KG1 (cell line): ENCODE data around the gene TIRAP.
A peak's percentile ranks its signal among the peaks of the same experiment; 100 is the strongest.
"Not testable (repeated sequence)": the region's sequence is repeated elsewhere in the genome, so short reads cannot be mapped to it uniquely, and the experiment has no call there.

Experiments used
- DNase-seq: peaks from one replicate; lab custom pipeline; 2025; lab: John Stamatoyannopoulos, UW

The TIRAP gene

DNA sequence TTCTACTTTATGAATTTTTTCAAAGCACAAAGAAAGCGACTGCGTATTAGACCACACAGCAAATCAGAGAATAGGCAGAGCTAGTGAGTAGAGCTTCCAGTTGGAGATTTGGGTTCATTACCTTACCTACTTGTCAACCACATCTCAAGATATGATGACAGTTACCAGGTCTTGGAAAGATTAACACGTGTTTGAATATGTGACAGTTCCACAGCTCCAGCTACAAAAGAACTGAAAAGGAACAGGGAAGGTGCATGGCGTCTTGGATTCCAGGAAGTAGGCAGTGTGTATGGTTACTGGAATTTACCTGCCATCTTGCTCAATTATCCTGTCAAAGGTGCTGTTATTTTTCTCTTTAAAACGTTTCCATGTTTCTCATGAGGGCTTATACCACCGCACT is 5.3 kb downstream of the TIRAP start:
- DNase-seq = no peak

GRCh38 chr11:126290887-126291286 is 8.0 kb downstream of the TIRAP start:
- no peak for DNase-seq

DNA sequence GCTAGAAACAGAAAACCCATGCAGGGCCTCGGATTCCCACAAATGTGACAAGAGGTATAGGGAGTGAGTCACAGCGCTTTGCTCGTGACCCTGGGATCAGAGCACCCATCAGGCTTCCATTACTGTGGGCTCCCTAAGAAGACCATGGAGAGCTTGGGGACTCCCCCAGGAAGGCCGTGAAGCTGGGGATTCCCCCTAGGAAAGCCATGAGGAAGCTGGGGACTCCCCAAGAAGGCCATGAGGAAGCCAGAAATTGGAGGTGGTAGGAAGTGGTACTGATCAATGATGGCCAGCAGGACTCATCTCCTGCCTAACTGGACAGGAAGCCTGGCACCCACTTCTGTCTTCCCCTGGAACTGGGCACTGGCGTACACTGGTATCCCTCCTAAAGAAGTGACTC is 10.8 kb downstream of the TIRAP start:
- DNase-seq = no peak

GRCh38 chr11:126297004-126297403 is 14.1 kb downstream of the TIRAP start:
- DNase-seq = no peak

GRCh38 chr11:126303623-126304456 is 20.9 kb downstream of the TIRAP start, which contains the start of gene DCPS:
TSS of gene DCPS (plus strand) at chr11:126304060. CDS start at chr11:126304081, 21 bp downstream.
- peak; percentile 94 for DNase-seq

DNA sequence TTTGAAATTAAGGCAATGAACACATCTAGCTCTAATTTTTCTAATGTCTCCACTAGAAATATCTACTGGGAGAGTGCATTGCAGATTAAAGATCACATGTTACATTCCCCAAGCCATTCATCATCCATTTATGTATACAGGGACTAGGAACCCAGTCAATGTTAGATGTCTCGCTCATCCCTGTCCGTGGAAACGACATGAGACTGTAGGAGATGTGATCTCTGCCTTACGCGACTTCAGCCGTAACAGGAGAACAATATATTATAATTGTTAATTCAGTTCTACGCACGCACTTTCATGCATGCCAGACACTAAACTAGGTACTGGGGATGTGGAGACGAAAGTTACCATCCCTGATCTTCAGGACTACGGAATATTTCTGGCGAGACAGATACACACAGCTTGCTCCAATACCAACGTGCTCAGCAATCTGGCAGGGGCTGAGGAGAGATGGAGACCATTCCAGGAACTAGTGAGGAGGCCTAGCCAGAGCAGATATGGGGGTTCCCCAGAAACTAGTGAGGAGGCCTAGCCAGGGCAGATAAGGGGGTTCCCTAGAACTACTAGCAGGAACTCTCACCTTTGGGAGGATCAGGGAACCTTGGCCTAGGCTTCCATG is 21.7 kb downstream of the TIRAP start:
- no peak for DNase-seq

- no peak for DNase-seq
Measured at GRCh38 chr11:126305699-126306098, 22.8 kb downstream of the TIRAP start.

DNA sequence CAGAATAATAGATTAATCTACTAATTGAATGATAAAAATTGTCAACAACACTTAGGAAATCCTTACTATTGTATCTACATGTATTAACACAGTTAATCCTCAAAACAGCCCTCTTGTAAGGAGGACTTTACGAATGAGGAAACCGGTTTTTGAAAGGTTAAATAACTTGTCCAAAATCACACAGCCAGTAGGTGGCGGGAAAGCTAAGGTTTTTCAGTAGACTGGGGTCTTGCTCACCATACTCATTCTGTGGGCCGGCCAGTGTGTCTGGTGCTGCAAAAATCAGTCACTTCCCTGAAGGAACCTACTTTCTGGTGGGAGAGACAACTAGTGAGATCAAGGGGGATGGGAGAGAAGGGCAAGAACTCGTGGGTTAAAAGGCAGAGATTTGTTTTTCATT is 24.8 kb downstream of the TIRAP start:
- DNase-seq = peak; percentile 48

DNA sequence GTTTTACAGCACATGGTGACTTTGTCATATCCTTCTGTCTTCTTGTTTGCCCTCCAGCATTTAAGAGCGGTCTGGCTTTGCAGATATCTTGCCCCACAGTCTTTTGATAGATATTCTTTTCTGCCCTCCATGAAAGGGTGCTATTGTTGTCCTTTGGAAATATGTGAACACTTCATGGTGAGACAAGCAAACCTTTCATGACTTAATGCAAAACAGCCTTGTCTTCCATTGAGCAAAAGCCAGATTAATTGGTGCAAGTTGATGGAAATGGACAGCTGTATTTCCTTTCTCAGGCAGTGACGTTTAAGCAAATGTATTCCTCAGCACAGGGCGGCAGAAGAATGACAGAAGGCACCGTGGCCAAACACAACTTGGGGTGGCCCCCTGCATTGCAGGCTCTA is 25.4 kb downstream of the TIRAP start:
- no peak for DNase-seq

DNA sequence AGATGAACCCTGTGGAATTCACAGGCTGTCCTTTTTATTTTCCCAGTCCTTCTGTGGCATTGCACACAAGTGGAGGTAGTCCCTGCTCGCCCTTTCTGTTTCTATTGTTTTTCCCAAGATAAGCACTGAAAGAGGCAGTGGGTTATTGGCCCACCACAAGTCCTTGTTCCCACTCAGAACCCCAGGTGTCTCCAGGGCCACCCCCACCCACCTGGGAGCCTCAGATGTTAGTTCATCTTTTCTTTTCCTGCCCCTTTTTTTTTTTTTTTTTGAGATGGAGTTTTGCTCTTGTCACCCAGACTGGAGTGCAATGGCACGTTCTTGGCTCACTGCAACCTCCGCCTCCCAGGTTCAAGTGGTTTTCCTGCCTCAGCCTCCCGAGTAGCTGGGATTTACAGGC is 25.9 kb downstream of the TIRAP start:
- not testable (repeated sequence) for DNase-seq

- DNase-seq = peak; percentile 75
Measured at GRCh38 chr11:126310200-126310991, 27.5 kb downstream of the TIRAP start.

DNA sequence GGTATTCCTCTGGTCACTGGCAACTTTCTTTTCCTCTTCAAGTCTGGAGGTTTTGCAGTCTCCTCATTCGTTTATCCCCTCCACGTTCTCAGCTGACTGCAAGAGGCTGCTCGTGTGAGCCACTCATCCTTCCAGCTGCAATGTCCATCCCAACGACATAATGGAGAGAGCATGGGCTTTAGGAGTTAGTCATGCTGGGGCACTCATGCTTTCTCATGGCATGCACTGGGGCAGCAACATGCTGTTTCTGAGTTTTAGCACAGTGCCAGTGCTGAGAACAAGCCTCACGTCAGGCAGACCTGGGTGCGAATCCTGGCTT is 28.1 kb downstream of the TIRAP start:
- no peak for DNase-seq

DNA sequence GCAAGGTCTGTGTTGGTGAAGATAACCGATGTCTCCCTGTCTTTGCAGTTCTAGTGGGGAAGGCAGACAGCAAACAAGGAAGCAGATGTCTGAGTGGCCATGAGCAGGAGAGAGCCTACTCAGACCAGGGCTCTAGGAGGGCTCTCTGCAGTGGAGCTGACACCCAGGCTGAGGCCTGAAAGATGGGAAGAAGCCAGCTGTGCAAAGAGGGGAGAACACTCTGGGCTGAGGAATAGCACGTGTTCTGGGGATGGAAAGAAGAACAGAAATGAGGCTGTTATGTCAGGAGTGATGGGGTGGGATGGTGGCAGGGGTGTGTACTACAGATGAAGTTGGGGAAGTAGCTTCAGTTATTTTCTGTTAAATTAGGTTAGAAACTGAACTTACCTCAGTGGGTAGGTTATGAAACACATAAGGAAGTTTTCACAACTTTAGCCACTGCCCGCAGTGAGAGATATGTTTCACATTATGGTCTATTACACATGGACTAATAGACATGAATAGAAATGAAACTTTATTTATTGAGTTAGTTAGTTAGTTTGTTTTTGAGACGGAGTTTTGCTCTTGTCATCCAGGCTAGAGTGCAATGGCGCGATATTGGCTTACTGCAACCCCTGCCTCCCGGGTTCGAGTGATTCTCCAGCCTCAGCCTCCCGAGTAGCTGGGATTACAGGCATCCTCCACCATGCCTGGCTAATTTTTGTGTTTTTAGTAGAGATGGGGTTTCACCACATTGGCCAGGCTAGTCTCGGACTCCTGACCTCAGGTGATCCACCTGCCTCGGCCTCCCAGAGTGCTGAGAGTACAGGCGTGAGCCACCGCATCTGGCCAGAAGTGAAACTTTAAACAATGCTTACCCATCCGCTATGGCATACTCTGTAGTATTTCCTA is 28.8 kb downstream of the TIRAP start:
- peak; percentile 38 for DNase-seq

DNA sequence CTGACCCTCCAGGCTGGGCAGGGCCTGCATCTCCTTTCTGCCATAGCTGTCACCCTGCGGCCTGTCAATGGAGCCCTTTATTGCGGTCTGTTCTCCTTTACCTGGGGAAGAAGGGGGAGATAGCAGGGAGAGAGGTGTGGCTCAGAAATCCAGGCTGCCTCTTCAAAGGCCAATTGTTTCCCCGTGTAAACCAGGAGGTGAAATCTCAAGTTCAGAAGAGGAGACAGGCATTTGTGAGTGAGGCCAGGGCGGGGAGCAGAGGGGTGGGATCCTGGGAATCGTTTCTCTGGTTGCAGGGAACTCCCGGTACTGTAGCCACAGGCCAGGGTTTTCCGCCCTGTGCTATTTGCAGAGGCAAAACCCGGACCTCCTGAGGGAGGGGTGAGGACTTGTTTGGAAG is 30.1 kb downstream of the TIRAP start:
- DNase-seq = no peak

DNA sequence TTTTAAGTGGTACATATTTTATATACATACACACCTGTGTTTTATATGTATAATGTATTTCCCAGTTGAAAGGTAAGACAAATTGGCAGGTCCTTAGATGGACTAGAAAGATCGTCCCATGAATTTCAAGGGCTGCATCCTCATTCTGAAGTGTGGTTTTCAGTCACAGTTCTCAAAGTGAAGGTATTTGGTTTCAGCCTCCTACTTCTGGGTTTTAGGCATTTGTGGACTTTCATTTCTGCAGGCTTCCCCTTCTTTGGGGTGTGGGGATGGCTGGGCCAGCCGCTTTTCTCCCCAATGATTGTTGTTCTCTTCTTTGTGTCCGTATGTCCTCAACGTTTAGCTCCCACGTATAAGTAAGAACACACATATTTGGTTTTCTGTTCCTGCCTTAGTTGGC is 30.9 kb downstream of the TIRAP start:
- DNase-seq = no peak

DNA sequence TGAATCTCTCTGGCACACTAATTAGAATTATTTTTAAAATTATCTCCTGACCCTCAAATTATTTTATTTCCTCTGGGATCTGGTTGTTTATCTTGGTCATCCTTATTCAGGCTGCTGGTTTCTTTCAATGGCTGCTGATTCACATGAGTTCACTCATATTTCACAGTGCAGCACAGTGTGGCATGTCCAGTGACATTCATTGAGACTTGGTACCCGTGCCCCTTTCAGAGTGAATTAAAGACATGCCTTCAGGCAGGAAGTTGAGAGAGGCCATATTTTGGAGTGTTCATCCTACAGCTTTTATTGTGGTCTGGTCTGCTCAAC is 34.5 kb downstream of the TIRAP start:
- no peak for DNase-seq

GRCh38 chr11:126317756-126318573 is 35.1 kb downstream of the TIRAP start:
- DNase-seq = peak; percentile 47

DNA sequence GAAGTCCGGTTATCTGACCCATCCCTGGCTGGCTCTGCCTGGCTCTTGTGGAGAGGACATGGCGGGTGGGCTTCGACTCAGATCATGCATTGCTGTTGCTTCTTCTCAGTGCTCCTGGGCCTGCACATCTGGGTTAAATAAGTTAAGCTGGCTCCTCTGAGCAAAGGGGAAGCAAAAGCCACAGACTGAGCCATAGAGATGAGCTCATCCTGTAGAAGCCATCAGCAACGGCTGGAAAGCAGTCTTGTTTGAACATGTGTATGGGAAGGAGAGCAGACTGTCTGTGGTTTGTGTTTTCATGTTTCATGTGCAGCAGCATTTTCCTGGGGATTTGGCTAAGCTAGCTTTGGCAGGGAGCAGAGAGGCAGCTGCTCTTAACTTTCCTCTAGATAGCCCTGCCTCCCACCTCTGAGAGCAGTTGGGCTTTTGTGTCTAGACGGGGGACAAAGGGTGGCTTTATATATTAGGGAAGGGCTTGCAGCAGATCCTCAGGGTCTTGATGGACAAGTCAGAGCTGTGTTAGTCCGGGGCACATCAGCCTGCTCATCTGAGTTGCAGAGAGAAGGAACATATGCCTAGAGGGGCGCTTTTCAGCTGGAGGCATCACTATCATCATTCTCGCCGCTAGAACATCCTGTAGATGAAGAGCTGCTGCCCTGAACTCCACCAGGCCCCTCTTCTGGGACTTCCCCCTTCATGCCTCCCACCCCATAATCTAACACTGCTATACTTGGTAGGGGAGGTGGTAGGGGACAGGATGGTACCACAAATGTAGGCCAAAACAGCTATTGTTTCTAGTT is 35.9 kb downstream of the TIRAP start:
- peak; percentile 85 for DNase-seq

GRCh38 chr11:126319374-126319740 is 36.5 kb downstream of the TIRAP start:
- DNase-seq = no peak

DNA sequence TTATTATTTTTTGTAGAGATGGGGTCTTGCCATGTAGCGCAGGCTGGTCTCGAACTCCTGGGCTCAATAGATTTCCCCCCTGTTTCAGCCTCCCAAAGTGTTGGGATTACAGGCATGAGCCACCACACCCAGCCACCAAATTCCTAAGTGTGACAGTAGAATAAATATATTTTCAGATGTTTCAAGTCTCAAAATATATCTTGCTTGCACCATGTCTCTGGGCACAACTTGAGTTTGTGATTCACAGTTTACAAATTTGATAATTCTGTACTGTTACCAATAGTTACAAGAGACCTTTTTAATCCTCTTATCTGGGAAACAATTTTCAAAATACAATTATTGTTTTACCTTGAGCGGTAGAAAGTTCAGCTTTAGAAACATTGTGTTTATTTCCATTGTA is 40.1 kb downstream of the TIRAP start:
- no peak for DNase-seq
